GM20431 (cell line): ENCODE data around the gene FMN1.

Experiments
- in situ Hi-C: fragments of 300-500 bp; cut with MseI, MboI; formaldehyde crosslinking; loops from one replicate; pipeline ENCODE4 v1.15.0; 2020; ENCODE audit warnings: low sequenced_read_pairs; ENCODE audit not compliant: unreplicated experiment

Gene FMN1

DNA sequence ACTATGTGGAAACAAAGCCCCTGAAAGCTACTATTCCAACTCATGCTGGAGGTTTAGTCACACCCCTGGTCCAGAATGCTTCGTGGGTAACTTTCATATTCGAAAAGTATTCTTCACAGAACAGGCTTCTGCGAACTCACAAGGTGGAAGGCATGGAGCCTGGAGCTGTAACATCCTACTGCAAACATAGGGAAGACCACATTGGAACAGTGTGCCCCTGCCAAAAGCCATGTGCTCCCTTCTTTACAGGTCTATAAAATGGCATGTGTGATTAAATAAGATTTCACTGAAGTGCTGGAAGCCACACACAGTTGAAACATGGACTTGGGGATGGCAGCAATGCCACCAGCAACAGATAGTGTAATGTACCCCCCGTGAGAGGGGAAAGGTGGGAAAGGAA is 370.8 kb downstream of the FMN1 start:
- in situ Hi-C loops, result no loop called here

DNA sequence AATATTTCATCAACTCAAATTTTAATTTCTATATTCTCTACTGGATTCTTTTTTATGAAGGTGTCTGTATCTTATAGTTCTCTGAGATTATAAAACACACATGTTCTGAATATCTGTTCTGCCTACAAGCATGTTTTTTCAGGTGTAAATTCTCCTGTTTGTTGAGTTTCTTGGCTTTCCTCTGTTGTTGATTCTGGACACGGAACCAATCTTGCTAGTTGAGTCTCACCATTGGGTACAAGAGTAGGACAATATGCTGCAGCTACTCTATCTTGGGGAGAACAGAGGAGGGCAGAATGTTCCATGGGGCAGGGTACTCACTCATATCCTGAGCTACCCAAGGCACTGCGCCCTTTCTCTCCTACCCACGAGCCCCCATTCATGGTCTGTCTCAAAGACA is 371.8 kb downstream of the FMN1 start:
- in situ Hi-C loops, result no loop called here

DNA sequence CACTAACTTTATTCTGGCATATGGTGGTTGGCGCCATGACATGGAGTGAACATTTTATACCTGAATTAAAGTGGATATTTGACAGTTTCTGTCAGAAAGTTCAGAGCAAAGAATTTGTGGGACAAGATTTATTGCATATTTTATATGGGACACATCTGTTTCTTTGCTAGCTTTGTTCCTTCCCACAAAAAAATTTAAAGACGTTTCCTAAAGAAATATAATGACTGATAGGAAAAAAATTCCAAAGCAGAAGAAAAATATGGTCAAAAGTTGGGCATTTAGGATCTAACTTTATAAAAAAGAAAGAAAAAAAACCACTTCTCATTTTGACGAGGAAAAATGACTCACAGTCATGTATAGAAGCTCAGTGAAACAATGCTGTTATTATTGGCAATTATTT is 375.1 kb downstream of the FMN1 start:
- in situ Hi-C loops, result no loop called here

- in situ Hi-C loops, result no loop called here
Observed at GRCh38 chr15:32818758-32819447, 375.6 kb downstream of the FMN1 start.

DNA sequence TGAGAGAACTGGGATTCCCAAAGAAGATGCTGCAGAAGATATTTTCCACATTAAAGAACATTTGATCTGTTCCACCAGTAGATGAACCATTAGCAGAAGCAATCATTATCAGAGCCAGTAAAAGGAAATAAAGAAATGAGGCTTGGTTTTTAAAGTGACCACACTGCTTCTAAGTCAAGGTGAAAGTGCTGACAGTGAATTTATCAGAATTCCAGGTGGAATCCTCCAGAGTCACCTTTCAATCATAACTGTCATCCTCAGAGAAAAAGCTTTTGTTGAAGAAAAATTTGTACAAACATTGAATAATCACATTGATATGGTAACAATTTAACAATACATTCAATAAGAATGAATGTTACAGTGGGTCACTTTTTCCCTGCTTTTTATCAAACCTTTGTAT is 376.9 kb downstream of the FMN1 start:
- in situ Hi-C loops, result no loop called here

GRCh38 chr15:32807331-32807730 is 387.2 kb downstream of the FMN1 start:
- in situ Hi-C loops, result no loop called here

- in situ Hi-C loops, result no loop called here
Observed at GRCh38 chr15:32803631-32804030, 390.9 kb downstream of the FMN1 start.

DNA sequence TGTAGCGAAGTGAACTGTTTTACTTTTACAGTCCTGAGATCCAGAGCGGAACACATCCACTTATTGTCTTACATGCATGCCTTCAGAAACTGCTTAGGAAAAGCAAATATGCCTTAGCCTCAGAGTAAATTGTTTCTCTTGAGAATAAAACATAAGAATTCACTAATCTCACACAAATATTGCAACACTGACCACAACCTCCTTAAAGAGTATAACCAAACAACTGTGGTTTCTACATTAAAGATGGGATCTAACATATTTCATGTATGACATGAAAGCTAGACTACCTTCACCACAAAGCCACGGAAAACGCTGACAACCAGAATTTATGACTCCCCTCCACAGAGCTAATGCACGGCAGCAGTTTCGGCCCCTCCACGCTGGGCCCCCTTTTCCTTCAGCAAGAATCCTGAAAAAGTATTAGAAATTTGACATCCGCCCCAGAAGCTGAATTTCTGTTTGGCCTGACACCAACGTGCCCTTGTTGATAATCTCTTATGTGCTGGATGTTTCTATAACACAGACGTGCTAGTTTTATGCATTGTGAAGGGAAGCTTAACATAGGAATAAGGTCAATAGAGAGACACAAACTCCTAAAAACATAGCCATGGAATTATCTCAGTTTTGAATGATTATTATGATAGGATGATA is 392.1 kb downstream of the FMN1 start:
- in situ Hi-C loops, result no loop called here

DNA sequence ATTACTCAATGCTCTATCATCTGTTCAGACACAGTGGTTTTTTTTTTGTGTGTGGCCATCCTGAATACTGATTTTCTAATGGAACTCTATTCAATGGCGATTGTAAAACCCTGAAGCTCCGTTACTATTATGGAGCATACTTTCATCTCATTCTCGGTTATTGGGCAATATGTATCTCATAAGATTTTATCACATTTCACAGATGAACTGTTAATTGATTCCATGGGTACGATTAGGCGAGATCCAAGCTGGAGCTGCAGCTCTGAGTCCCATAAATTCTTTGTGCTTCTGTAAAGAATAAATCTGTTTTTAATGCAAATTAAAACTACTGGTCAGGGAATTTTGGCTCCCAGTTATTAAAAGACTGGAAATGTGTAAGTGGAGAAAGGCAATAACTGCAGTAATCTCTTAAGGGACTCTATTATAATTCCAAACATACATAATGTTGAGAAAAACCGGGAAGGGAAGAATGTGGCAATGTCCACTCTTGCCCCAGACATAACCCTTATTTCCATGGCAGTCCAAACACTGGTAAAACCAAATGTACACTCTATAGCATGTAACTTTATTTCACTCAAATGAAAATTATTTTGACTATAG is 394.5 kb downstream of the FMN1 start:
- in situ Hi-C loops, result no loop called here

DNA sequence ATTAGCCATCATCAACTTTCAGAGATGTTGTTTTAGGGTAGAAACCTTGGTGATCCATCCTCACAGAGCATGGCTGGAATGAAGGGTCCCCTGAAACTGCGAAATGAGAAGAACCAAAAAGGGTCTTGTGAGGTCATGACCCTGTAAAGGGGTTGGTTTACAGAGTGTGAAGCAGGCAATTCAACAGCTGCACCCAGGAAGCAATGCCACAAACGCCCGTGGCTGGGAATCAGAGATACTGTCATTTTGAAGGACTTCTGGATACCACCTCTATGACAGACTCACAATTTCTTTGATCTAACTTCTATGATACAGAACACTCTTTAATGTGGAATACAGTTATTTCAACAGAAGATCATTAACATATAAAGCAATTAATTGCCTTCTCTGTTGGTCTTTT is 397.7 kb downstream of the FMN1 start:
- in situ Hi-C loops, result no loop called here

- in situ Hi-C loops, result no loop called here
Observed at GRCh38 chr15:32794973-32795372, 399.5 kb downstream of the FMN1 start.

- in situ Hi-C loops, result no loop called here
Observed at GRCh38 chr15:32792436-32792835, 402.1 kb downstream of the FMN1 start.

DNA sequence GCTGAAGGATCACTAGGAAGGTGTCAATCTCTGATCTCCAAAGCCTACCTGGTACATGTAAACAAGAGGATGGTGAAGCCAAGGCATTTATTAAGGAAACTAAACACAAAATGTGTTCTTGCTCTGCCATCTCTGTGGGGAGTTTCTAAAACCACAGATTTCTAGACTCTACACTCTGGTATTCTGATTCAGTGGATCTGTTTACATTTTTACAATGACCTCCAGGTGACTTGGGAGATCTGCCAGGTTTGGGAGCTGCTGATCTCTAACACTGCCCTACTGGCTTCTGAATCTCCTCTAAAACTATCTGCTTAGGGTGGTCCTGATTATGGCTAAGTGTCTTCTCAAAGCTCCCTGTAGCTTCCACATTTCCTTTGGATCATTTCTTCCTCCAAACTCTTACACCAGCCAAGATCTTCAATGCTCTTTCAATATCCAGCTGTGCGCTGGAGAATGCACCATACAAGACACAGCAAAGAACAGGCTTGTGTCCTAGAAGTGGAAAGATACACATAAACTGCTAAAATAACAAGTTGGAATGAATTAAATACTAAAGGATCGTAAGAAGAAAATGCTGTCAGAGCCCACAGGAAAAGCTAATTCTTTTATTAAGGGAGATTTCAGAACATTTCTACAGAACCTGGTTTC is 404.0 kb downstream of the FMN1 start:
- in situ Hi-C loops, result no loop called here

- in situ Hi-C loops, result no loop called here
Observed at GRCh38 chr15:32787949-32788348, 406.6 kb downstream of the FMN1 start.

DNA sequence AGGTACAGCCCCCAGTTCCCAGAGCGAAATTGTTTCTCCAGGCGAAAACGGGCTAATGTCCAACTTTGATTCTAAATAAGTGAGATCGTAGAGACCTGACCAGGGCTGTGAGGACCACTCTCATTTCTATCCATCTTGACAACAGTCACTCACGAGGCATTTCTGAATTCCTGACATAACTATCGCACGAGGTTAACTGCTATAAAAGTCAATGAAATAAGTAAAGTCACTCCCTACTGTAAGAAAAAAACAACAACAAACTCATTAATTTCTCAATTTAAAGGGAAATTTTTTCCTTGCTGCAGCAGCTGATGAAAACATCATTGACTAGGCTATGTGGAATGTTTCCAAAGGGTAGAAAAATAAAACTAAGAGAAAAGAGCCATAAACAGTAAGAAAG is 407.6 kb downstream of the FMN1 start:
- in situ Hi-C loops, result no loop called here

DNA sequence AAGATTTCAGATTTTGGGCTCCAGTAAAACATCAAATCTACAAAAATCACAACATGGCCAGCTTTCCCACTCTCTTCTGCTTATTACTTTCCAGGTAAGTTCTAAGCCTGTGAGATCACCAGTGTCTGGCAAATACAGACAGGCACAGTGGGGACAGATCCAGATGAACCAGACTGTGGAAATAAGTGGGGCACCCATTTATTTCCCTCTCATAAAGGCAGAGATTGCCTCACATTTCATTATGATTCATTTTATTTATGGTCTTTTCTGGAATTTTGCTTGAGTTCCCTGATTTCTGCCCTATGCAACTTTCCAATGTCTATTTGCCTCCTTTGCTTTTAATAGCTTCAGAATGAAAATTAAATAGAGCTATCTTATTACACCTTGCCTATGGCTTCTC is 409.9 kb downstream of the FMN1 start:
- in situ Hi-C loops, result no loop called here

GRCh38 chr15:32781781-32782180 is 412.7 kb downstream of the FMN1 start:
- in situ Hi-C loops, result no loop called here

GRCh38 chr15:32778391-32779176 is 415.9 kb downstream of the FMN1 start:
- in situ Hi-C loops, result no loop called here

DNA sequence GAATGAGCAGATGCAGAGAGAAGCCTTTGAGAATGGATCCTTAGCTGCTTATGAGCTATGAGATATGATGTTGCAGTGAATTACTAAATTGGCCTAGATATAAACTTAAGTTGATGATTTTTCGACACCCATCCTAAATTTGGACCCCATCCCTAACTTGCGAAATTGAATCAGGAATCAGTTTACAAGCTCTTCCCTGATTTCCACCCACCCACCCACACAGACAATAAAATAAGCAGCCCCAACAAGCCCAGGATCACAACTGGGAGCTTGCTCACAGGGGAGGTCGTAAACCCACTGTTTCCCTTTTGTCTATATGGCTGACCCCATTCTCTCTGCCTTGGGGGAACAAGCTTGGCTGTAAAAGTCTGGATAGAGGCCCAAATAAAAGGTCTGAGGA is 419.4 kb downstream of the FMN1 start:
- in situ Hi-C loops, result no loop called here

DNA sequence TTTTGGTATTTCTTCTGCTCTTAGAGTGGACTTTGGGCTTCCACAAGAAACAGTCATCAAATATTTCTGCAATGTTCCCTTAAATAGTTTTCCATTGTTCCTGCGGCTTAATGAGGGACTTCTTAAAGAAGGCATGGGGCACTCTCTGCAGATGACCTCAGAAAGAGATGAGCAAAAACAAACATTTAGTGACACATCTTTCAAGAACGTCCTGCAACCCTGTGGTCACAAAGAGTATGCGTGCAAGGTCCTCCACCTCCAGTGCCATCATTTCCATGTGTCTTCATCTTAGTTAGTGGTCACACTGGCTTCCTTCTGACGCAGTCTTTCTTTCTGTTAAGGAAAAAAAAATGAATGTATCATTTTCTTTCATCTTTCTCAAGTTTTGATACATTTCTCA is 420.5 kb downstream of the FMN1 start:
- in situ Hi-C loops, result no loop called here
